Measurements from ENCODE around the gene TMEM31.

DNA sequence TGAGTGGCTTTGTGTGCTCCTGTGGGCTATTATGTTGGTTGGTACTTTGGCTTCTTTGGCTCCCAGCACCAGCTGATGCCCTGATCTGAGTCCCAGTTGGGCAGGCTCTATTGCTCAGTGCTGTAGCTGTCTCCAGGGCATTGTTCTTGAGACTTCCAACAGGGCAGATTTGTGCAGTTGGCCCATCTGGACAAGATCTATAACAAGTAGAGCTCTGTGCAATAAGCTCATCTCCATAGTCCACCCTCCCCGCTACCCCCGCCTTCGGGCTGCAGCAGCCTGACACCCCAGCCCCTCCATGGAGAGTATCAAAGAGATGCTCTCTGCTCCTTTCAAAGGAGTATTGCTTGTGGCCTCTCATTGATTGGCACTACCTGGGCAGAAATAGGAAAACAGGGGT is 5.8 kb upstream of the TMEM31 start:
- TF ChIP-seq ZNF121 (tag by site-specific recombination; IDR thresholded peaks at IDR 0.05) (no peak), ZNF776 (tag by site-specific recombination; IDR thresholded peaks at IDR 0.05; ENCODE audit: borderline replicate concordance) (no peak), ZNF670 (tag by site-specific recombination; IDR thresholded peaks at IDR 0.05; ENCODE audit: low read depth) (no peak), ZNF629 (tag by site-specific recombination; IDR thresholded peaks at IDR 0.05) (no peak), YY1 (tag by site-specific recombination; IDR thresholded peaks at IDR 0.05) (no peak), ZBTB1 (tag by site-specific recombination; IDR thresholded peaks at IDR 0.05) (no peak)
- TF ChIP-seq, protein P1, sequence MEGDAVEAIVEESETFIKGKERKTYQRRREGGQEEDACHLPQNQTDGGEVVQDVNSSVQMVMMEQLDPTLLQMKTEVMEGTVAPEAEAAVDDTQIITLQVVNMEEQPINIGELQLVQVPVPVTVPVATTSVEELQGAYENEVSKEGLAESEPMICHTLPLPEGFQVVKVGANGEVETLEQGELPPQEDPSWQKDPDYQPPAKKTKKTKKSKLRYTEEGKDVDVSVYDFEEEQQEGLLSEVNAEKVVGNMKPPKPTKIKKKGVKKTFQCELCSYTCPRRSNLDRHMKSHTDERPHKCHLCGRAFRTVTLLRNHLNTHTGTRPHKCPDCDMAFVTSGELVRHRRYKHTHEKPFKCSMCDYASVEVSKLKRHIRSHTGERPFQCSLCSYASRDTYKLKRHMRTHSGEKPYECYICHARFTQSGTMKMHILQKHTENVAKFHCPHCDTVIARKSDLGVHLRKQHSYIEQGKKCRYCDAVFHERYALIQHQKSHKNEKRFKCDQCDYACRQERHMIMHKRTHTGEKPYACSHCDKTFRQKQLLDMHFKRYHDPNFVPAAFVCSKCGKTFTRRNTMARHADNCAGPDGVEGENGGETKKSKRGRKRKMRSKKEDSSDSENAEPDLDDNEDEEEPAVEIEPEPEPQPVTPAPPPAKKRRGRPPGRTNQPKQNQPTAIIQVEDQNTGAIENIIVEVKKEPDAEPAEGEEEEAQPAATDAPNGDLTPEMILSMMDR (tag by site-specific recombination; IDR thresholded peaks at IDR 0.05): no peak
- TF ChIP-seq, protein P2, sequence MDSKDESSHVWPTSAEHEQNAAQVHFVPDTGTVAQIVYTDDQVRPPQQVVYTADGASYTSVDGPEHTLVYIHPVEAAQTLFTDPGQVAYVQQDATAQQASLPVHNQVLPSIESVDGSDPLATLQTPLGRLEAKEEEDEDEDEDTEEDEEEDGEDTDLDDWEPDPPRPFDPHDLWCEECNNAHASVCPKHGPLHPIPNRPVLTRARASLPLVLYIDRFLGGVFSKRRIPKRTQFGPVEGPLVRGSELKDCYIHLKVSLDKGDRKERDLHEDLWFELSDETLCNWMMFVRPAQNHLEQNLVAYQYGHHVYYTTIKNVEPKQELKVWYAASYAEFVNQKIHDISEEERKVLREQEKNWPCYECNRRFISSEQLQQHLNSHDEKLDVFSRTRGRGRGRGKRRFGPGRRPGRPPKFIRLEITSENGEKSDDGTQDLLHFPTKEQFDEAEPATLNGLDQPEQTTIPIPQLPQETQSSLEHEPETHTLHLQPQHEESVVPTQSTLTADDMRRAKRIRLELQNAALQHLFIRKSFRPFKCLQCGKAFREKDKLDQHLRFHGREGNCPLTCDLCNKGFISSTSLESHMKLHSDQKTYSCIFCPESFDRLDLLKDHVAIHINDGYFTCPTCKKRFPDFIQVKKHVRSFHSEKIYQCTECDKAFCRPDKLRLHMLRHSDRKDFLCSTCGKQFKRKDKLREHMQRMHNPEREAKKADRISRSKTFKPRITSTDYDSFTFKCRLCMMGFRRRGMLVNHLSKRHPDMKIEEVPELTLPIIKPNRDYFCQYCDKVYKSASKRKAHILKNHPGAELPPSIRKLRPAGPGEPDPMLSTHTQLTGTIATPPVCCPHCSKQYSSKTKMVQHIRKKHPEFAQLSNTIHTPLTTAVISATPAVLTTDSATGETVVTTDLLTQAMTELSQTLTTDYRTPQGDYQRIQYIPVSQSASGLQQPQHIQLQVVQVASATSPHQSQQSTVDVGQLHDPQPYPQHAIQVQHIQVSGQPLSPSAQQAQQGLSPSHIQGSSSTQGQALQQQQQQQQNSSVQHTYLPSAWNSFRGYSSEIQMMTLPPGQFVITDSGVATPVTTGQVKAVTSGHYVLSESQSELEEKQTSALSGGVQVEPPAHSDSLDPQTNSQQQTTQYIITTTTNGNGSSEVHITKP (tag by site-specific recombination; IDR thresholded peaks at IDR 0.05): no peak

All from HEK293 (cell line).